H9 (cell line): ENCODE results near the gene DQX1. TPM values are rescaled to one million over a fixed set of nuclear protein-coding genes. Genes with fewer than 3 reads are reported as not detected.

Source experiments
- DNase-seq: peaks from one replicate; pipeline ENCODE4 v3.0.0-alpha.2; 2017
- H2AFZ ChIP-seq: one replicate; pipeline ENCODE4 v1.6.1; 2013; ENCODE audit warnings: mild to moderate bottlenecking, low read length, control low read depth, moderate library complexity
- H2AK5ac ChIP-seq: 2 replicates; pipeline ENCODE4 v1.6.1; 2013; ENCODE audit warnings: low read length, control low read depth, mixed read lengths; ENCODE audit not compliant: insufficient read length
- H2BK120ac ChIP-seq: one replicate; pipeline ENCODE4 v1.6.1; 2013; ENCODE audit warnings: low read depth, mild to moderate bottlenecking, low read length, control low read depth, inconsistent platforms; ENCODE audit not compliant: poor library complexity, severe bottlenecking
- H2BK12ac ChIP-seq: 2 replicates; pipeline ENCODE4 v1.6.1; 2013; ENCODE audit warnings: low read length, control low read depth, mixed read lengths, low read depth; ENCODE audit not compliant: insufficient read length
- H2BK15ac ChIP-seq: 2 replicates; pipeline ENCODE4 v1.6.1; 2013; ENCODE audit warnings: low read depth, low read length, control low read depth
- H2BK20ac ChIP-seq: one replicate; pipeline ENCODE4 v1.6.1; 2013; ENCODE audit warnings: low read depth, mild to moderate bottlenecking, low read length, control low read depth, inconsistent platforms; ENCODE audit not compliant: poor library complexity, severe bottlenecking
- H2BK5ac ChIP-seq: 2 replicates; pipeline ENCODE4 v1.6.1; 2013; ENCODE audit warnings: low read length, control low read depth, mixed read lengths; ENCODE audit not compliant: insufficient read length
- H3K14ac ChIP-seq: 2 replicates; pipeline ENCODE4 v1.6.1; 2013; ENCODE audit warnings: low read length, control low read depth; ENCODE audit not compliant: insufficient read depth
- H3K18ac ChIP-seq: 2 replicates; pipeline ENCODE4 v1.6.1; 2013; ENCODE audit warnings: low read depth, mild to moderate bottlenecking, mixed read lengths, low read length, control low read depth; ENCODE audit not compliant: insufficient read length
- H3K23ac ChIP-seq: 2 replicates; pipeline ENCODE4 v1.6.1; 2013; ENCODE audit warnings: low read length, control low read depth, mixed read lengths, low read depth; ENCODE audit not compliant: insufficient read length
- H3K23me2 ChIP-seq: 2 replicates; pipeline ENCODE4 v1.6.1; 2013; ENCODE audit warnings: low read depth, mild to moderate bottlenecking, mixed read lengths, low read length, control low read depth; ENCODE audit not compliant: insufficient read length, poor library complexity, severe bottlenecking
- H3K27ac ChIP-seq: 2 replicates; pipeline ENCODE4 v1.5.1; 2013; ENCODE audit warnings: low read length, control low read depth, mixed read lengths, low read depth; ENCODE audit not compliant: insufficient read length
- H3K27me3 ChIP-seq: 2 replicates; pipeline ENCODE4 v1.6.1; 2013; ENCODE audit warnings: low read length, control low read depth, inconsistent platforms; ENCODE audit not compliant: insufficient read depth
- H3K4ac ChIP-seq: 2 replicates; pipeline ENCODE4 v1.6.1; 2013; ENCODE audit warnings: low read depth, mild to moderate bottlenecking, control low read depth, inconsistent platforms, low read length, moderate library complexity
- H3K4me1 ChIP-seq: 2 replicates; pipeline ENCODE4 v1.6.1; 2013; ENCODE audit warnings: low read length, control low read depth, inconsistent platforms; ENCODE audit not compliant: insufficient read depth
- H3K4me2 ChIP-seq: 2 replicates; pipeline ENCODE4 v1.6.1; 2013; ENCODE audit warnings: low read length, control low read depth, mixed read lengths; ENCODE audit not compliant: insufficient read length, insufficient read depth
- H3K56ac ChIP-seq: 2 replicates; pipeline ENCODE4 v1.6.1; 2013; ENCODE audit warnings: low read depth, mild to moderate bottlenecking, mixed read lengths, low read length, control low read depth; ENCODE audit not compliant: insufficient read length
- H3K79me1 ChIP-seq: 2 replicates; pipeline ENCODE4 v1.6.1; 2013; ENCODE audit warnings: low read depth, mild to moderate bottlenecking, moderate library complexity, low read length, control low read depth, inconsistent platforms; ENCODE audit not compliant: insufficient read depth, poor library complexity, severe bottlenecking
- H3K79me2 ChIP-seq: 2 replicates; pipeline ENCODE4 v1.6.1; 2013; ENCODE audit warnings: low read length, control low read depth, inconsistent platforms; ENCODE audit not compliant: insufficient read depth
- H3K9ac ChIP-seq: 2 replicates; pipeline ENCODE4 v1.6.1; 2013; ENCODE audit warnings: low read length, control low read depth, mixed read lengths; ENCODE audit not compliant: insufficient read length; ENCODE audit errors: extremely low read depth
- H3K9me3 ChIP-seq: one replicate; pipeline ENCODE4 v1.6.1; 2013; ENCODE audit warnings: low read depth, low read length, inconsistent platforms; ENCODE audit not compliant: control insufficient read depth
- H3T11ph ChIP-seq: one replicate; pipeline ENCODE4 v1.6.1; 2013; ENCODE audit warnings: mild to moderate bottlenecking, low read length, control low read depth, inconsistent platforms
- H4K20me1 ChIP-seq: one replicate; pipeline ENCODE4 v1.6.1; 2013; ENCODE audit not compliant: control insufficient read depth, insufficient read length, insufficient read depth
- H4K5ac ChIP-seq: 2 replicates; pipeline ENCODE4 v1.6.1; 2013; ENCODE audit warnings: low read depth, mild to moderate bottlenecking, mixed read lengths, low read length, control low read depth; ENCODE audit not compliant: insufficient read length
- H4K8ac ChIP-seq: replicated peaks from 2 replicates; pipeline ENCODE4 v1.6.1; 2013; ENCODE audit warnings: low read length, control low read depth, mixed read lengths, low read depth; ENCODE audit not compliant: insufficient read length
- H4K91ac ChIP-seq: 2 replicates; pipeline ENCODE4 v1.6.1; 2013; ENCODE audit warnings: low read depth, mild to moderate bottlenecking, moderate library complexity, mixed read lengths, low read length, control low read depth; ENCODE audit not compliant: insufficient read length
- H3K27ac Mint-ChIP-seq, 3 experiments: 2 replicates in 2 of 3; 3 replicates in 1 of 3; pipeline ENCODE4 v1.8.0; 2020 to 2021; ENCODE audit warnings: mixed read lengths in 3 of 3, mild to moderate bottlenecking in 1 of 3, moderate library complexity in 1 of 3
- H3K27me3 Mint-ChIP-seq: 2 replicates; pipeline ENCODE4 v1.8.0; 2021; ENCODE audit warnings: low read depth, mild to moderate bottlenecking, moderate library complexity, mixed read lengths
- H3K36me3 Mint-ChIP-seq, 3 experiments: 2 replicates in 2 of 3; 3 replicates in 1 of 3; pipeline ENCODE4 v1.8.0; 2020 to 2021; ENCODE audit warnings: low read depth in 3 of 3, mixed read lengths in 3 of 3; ENCODE audit not compliant: insufficient read depth in 1 of 3
- H3K4me1 Mint-ChIP-seq, 2 experiments: 2 replicates each; pipeline ENCODE4 v1.8.0; 2020; ENCODE audit warnings: mixed read lengths in 2 of 2
- H3K4me3 Mint-ChIP-seq, 2 experiments: 2 replicates in 1 of 2; 3 replicates in 1 of 2; pipeline ENCODE4 v1.8.0; 2020 to 2021; ENCODE audit warnings: mild to moderate bottlenecking in 2 of 2, mixed read lengths in 2 of 2, moderate library complexity in 1 of 2
- H3K9me3 Mint-ChIP-seq, 2 experiments: 2 replicates in 1 of 2; 3 replicates in 1 of 2; pipeline ENCODE4 v1.8.0; 2020; ENCODE audit warnings: mild to moderate bottlenecking in 2 of 2, mixed read lengths in 2 of 2, moderate library complexity in 1 of 2
- WGBS: extraction: QIAGEN DNeasy Blood & Tissue Kit; methylation state at CpG from one replicate; pipeline ENCODE4 v1.1.7; 2013; ENCODE audit warnings: missing lambda C conversion rate, low lambda C conversion rate, mixed read lengths; ENCODE audit not compliant: insufficient read length; ENCODE audit errors: extremely low coverage; 5-methylcytosine and 5-hydroxymethylcytosine counted together
- total RNA-seq: library from RNA; stranded (reverse); gene quantifications from 2 replicates; pipeline ENCODE4 v1.2.1, GENCODE V29; 2021
- TF ChIP-seq, protein P1 (sequence below): fragments of 200-600 bp; sonication (generic); conservative IDR thresholded peaks from 3 replicates; pipeline ENCODE4 v1.8.0; 2021; ENCODE audit warnings: antibody characterized with exemption, mild to moderate bottlenecking

Gene DQX1
- total RNA-seq, 1 experiment from 2014 or later, result 0.98 TPM

DNA sequence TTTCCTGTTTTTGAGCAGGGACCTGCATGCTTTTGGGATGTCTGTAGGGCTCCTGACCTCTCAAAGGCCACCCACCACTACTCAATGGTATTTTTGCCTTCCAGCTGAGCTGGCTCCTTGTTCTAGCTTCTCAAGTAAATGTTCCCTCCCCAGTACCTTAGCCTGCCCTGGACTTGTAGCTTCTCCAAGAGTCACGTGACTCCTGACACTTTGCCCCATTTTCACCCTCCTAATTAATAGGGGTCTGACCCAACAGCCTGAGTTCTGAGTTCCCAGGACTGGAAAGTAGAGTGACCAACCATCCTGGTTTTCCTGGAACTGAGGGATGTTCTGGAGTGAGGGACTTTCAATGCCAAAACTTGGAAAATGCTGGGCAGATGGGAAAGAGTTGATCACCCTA, 30.6 kb downstream of the DQX1 start:
- TF ChIP-seq, protein P1, sequence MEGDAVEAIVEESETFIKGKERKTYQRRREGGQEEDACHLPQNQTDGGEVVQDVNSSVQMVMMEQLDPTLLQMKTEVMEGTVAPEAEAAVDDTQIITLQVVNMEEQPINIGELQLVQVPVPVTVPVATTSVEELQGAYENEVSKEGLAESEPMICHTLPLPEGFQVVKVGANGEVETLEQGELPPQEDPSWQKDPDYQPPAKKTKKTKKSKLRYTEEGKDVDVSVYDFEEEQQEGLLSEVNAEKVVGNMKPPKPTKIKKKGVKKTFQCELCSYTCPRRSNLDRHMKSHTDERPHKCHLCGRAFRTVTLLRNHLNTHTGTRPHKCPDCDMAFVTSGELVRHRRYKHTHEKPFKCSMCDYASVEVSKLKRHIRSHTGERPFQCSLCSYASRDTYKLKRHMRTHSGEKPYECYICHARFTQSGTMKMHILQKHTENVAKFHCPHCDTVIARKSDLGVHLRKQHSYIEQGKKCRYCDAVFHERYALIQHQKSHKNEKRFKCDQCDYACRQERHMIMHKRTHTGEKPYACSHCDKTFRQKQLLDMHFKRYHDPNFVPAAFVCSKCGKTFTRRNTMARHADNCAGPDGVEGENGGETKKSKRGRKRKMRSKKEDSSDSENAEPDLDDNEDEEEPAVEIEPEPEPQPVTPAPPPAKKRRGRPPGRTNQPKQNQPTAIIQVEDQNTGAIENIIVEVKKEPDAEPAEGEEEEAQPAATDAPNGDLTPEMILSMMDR, result no peak
- Mint-ChIP-seq H3K27ac (0 out of 7 replicates have a peak overlapping the region, but pooled peaks of 1 of the 3 experiments have one; percentile 54), H3K36me3 (peaks cover 26 to 40% (median 38%) of the 10 kb centered on the region in 3 experiments), H3K27me3 (peaks cover 61% of the 10 kb centered on the region), H3K4me1 (peaks cover 18 to 26% of the 10 kb centered on the region in 2 experiments), H3K4me3 (no peak overlapping the region), H3K9me3 (peaks cover 0 to 2% of the 10 kb centered on the region in 2 experiments; a peak in 1 of 5 replicates)
- no peaks in the 10 kb centered on the region for H4K20me1 ChIP-seq
- H3K4me2 ChIP-seq, result no peak overlapping the region
- H2BK120ac ChIP-seq, result no peak overlapping the region
- H3K56ac ChIP-seq, result no peak overlapping the region
- no peak overlapping the region for H2BK15ac ChIP-seq
- no peak overlapping the region for H2BK12ac ChIP-seq
- H4K5ac ChIP-seq, result no peak overlapping the region
- H3K27ac ChIP-seq, result no peak overlapping the region
- no peaks in the 10 kb centered on the region for H3K9me3 ChIP-seq
- H4K91ac ChIP-seq, result no peak overlapping the region
- H3K23me2 ChIP-seq, result peaks cover 23% of the 10 kb centered on the region
- no peak overlapping the region for H2BK5ac ChIP-seq
- no peak overlapping the region for H3T11ph ChIP-seq
- H3K18ac ChIP-seq, result no peak overlapping the region
- H2AK5ac ChIP-seq, result no peak overlapping the region
- no peaks in the 10 kb centered on the region for H3K4me1 ChIP-seq
- no peak overlapping the region for H3K23ac ChIP-seq
- H2BK20ac ChIP-seq, result no peak overlapping the region
- H4K8ac ChIP-seq, result no peak overlapping the region
- no peak overlapping the region for H2AFZ ChIP-seq
- H3K4ac ChIP-seq, result no peak overlapping the region
- H3K27me3 ChIP-seq, result peaks cover 48% of the 10 kb centered on the region
- WGBS, result no CpG with 5 or more reads among the region's 1 CpG
- H3K79me1 ChIP-seq, result no peaks in the 10 kb centered on the region
- DNase-seq, result no peak
- H3K9ac ChIP-seq, result no peak overlapping the region
- no peaks in the 10 kb centered on the region for H3K79me2 ChIP-seq
- H3K14ac ChIP-seq, result no peak overlapping the region
